Prostate gland (tissue), 2 donors: ENCODE data around the gene C4BPB.

Source experiments
- POLR2AphosphoS5 ChIP-seq: sonication (generic); formaldehyde crosslinking; IDR thresholded peaks from one replicate; pipeline ENCODE4 v1.6.1; 2017; ENCODE audit warnings: antibody characterized with exemption
- TF ChIP-seq, protein P1 (sequence below), 4 experiments: fragments of 200-600 bp in 2 of 4; fragments of 450-650 bp in 2 of 4; sonication (generic) in 2 of 4; IDR thresholded peaks; 1 replicate in 3 of 4; 2 replicates in 1 of 4; pipeline ENCODE4 v1.5.1; 2016 to 2019; ENCODE audit warnings: antibody characterized with exemption in 4 of 4, mild to moderate bottlenecking in 2 of 4, moderate library complexity in 2 of 4

DNA sequence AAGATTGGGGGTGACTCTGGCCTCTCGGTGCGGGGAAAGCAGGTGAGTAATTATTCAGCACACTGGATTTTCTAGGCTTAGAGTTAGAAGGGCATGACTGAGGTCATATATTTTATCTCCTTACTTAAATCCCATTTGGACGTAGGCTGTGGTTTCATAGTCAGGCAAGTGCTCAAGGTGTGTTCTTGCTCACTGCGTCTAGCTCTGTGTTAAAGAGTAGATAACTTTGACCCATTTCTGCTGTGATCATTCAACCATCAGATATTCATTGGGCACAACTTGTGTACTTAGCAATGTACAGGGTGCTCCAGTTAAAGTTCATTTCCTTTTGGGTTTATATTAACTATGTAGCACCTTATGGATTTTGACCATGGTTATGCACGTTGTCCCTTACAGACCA, 21.0 kb upstream of the C4BPB start:
- TF ChIP-seq, protein P1, sequence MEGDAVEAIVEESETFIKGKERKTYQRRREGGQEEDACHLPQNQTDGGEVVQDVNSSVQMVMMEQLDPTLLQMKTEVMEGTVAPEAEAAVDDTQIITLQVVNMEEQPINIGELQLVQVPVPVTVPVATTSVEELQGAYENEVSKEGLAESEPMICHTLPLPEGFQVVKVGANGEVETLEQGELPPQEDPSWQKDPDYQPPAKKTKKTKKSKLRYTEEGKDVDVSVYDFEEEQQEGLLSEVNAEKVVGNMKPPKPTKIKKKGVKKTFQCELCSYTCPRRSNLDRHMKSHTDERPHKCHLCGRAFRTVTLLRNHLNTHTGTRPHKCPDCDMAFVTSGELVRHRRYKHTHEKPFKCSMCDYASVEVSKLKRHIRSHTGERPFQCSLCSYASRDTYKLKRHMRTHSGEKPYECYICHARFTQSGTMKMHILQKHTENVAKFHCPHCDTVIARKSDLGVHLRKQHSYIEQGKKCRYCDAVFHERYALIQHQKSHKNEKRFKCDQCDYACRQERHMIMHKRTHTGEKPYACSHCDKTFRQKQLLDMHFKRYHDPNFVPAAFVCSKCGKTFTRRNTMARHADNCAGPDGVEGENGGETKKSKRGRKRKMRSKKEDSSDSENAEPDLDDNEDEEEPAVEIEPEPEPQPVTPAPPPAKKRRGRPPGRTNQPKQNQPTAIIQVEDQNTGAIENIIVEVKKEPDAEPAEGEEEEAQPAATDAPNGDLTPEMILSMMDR (IDR thresholded peaks at IDR 0.05), result no peak
- TF ChIP-seq POLR2AphosphoS5, result no peak
